ENCODE measurements around the gene ATE1.
"Not testable (repeated sequence)": the region's sequence is repeated elsewhere in the genome, so short reads cannot be mapped to it uniquely, and the experiment has no call there.

The ATE1 gene

DNA sequence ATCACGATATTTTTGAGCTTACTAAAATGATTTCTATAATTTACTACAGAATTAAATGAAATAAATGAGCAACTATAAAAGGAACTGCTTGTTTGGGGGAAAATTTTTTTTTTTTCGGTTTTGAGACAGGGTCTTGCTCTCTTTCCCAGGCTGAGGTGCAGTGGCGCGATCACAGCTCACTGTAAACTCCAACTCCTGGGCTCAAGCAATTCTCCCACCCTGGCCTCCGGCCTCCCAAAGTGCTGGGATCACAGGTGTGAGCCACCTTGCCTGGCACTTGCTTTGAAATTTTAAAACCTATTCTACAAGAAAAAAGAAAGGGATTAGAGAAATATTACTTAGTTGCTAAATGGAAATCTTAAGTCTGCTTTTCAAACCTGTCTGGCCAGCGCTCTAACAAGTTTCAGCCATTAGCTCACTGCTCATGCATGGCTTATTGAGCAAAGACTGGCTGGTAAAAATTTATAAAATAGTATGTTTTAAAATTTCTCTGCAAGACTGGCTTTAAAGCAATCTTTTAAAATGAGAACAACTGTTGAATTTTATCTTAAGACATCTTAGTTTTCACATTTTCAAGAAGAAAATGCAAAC lies 144.0 kb downstream of the ATE1 start:
- DNase-seq (ENCODE audit: low read depth): no peak

DNA sequence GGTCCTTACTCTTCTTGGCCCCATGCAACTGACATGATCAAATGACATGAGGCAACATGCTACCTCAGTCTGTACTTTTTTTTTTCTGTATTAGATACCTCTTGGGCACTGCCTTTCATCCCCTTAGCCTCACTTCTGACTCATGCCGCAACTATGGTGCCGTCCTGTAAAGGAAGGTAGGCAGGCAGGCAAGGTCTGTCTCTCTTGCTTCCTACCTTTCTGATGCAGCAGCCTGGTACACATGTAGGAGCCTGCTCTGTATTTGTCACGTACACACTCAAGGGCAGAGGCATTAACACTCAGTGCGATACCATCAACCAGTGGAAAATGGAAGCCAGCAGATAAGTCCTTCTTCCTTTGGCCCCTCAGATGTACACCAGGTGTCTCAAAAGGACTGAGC lies 146.7 kb downstream of the ATE1 start:
- DNase-seq (ENCODE audit: low read depth): no peak

DNA sequence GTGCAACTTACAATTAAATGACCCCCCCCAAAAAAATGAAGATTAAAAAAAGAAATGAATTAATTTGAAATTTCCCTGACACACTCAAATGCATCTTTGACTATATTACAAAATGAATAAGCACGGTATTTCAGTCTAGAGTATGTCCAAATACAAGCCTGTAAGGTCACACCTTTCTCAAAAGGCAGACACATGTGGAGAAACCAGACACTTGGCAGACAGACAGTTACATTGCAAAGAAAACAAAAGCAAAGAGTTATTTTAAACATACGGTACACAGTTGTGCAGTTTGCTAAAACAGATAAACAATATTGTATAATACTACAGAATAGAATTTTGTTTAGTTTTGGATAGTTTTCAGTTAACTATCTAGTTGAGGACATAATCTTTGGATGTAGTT lies 153.0 kb downstream of the ATE1 start:
- no peak for DNase-seq (ENCODE audit: low read depth)

DNA sequence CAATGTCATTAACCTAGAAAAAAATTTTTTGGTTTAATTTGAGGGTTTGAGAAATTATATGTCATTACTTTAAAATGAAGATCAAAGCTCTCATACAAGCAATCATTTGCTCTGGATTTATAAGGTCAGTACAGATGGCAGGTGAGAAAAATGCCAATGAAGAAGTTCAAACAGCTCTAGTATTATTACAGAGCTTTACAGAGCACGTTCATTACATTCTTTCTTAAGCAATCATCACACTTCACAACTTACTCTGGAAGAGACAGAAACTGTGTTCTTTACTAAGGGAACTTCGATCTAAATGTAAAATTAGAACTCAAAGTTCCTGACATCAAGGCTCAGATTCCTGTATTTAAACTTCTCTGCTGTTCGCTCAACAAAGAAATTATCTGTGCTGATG lies 153.4 kb downstream of the ATE1 start:
- no peak for DNase-seq (ENCODE audit: low read depth)

GRCh38 chr10:121772884-121773283 lies 154.9 kb downstream of the ATE1 start:
- no peak for DNase-seq (ENCODE audit: low read depth)

DNA sequence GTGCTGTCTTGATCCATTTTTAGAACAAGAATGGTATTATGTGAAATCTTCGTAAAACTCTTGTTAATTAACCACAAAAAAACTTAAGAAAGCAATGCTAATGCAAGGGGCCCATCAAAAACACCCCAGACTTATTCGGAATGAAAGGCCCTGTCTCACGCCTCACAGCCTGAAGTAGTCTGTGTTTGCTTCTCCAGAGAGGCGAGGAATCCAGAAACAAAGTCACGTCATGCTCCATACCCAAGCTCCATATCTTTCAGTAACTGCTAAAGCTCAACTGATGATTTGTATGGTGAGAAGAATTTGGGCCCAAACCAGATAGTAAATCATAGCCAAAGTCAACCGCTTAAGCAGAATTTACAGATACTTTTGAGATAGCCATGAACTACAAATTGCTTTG lies 155.4 kb downstream of the ATE1 start:
- no peak for DNase-seq (ENCODE audit: low read depth)

DNA sequence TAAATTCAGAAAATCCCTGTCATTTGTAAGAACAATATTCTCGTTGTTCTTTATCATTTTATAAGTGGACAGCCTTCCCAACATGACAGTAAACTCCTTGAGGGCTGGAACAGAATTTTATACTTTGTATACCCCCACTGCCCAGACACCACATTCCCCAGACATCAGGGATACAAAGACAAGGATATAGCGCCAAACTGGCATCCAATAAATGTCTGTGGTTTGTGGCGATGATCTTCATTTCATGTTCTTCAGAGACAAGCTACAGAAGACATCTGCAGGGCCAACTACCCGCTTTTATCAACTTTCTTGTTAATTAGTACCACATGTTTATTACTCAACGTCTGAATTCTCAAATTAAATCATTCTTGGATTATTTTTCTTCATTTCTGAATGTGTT lies 155.9 kb downstream of the ATE1 start:
- no peak for DNase-seq (ENCODE audit: low read depth)

DNA sequence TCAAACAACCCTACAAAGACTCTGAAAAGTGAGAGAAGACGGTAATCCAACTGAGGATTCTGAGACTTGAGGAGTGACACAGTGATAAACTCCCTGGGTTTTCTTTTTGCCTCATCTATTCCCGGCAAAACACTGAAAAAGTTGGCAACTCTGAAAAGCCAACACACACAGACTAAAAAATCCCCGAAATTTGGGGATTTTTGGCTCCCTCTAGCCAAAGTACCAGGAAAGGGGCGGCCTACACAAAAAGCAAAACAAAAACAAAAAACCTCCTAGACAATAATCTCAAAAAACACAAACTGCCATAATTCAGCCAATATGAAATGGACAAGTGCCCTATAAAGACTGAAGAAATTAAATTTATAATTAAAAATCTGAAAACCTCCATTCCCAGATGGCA lies 161.4 kb downstream of the ATE1 start:
- no peak for DNase-seq (ENCODE audit: low read depth)

DNA sequence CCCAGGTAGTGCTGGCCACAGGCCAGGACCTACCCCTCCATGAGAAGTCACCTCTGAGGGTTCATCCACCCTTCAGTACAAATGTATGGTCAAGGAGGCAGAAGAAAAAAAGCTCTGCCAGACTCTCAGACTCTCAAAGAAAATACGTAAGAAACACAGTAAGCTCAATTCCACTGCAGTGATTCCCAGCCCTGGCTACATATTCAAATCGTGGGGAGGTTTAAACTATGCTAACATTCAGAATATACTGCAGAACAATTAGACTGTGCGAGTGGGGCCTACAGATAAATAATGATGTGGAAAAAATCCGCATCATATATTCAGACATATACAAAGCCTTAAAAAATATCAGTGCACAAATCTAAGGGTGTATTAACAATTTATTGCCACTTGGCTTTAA lies 162.6 kb downstream of the ATE1 start:
- DNase-seq (ENCODE audit: low read depth): no peak

- DNase-seq (ENCODE audit: low read depth): no peak
Measured at GRCh38 chr10:121764233-121764942, 163.4 kb downstream of the ATE1 start.

GRCh38 chr10:121757241-121757640 lies 170.6 kb downstream of the ATE1 start:
- DNase-seq (ENCODE audit: low read depth): not testable (repeated sequence)

DNA sequence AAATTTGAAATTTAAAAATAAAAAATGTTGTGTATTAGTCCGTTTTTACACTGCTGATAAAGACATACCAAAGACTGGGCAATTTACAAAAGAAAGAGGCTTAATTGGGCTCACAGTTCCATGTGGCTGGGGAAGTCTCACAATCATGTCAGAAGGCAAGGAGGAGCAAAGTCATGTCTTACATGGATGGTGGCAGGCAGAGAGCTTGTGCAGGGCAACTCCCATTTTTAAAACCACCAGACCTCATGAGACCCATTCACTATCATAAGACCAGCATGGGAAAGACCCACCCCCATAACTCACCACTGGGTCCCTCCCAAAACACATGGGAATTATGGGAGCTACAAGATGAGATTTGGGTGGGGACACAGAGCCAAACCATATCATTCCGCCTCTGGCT lies 172.3 kb downstream of the ATE1 start:
- DNase-seq (ENCODE audit: low read depth): not testable (repeated sequence)

DNA sequence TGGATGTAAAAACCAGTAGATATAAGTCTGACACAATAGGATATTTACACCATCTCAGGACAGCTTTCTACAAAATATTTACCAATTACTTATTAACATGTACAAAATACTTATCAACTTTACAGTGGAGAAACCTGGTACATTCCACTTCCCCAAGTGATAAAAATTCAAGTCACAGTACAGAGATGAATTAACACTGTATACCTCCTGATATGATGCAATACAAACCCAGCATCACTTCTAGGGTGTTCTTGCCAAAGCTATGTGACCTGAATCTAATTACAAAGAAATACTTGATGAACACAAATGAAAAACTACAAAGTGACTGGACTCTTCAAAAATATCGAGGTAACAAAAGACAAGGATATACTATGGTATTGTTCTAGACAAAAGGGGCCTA lies 173.2 kb downstream of the ATE1 start:
- DNase-seq (ENCODE audit: low read depth): no peak

DNA sequence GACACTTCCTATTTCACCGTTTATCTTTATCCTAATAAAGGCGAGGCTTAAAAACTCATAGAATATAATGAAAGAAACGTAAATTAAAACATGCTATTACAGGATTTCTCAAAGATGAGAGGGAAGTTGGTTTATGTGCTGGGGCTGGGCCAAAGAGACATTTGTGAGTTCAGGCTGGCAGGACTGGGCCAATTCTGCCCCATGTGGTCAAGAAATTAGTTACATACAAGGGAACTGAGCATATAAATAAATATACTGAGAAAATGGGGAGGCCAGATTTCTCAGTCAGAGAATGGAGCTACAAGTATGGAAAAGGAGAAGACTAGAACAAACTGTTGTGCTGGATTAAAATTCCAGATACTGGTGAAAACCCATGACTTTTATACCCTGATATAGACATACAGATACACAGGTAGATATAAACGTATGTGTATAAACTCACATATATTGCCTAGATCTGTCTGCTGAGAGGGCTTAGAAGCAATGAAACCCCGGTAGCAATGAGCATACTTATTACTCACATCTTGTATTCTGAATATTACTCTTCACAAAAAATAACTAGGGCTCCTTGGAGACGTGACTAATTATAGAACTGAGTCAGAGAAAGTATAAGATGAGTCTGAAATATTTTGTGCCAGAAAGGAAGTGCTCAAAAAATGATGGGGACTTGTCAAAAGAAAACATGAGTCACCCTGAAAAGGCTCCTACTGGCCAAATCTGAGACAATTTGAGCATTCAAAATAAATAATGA lies 173.9 kb downstream of the ATE1 start:
- DNase-seq (ENCODE audit: low read depth): no peak

- no peak for DNase-seq (ENCODE audit: low read depth)
Measured at GRCh38 chr10:121751191-121751760, 176.6 kb downstream of the ATE1 start.

GRCh38 chr10:121747163-121747775 lies 180.6 kb downstream of the ATE1 start:
- no peak for DNase-seq (ENCODE audit: low read depth)

DNA sequence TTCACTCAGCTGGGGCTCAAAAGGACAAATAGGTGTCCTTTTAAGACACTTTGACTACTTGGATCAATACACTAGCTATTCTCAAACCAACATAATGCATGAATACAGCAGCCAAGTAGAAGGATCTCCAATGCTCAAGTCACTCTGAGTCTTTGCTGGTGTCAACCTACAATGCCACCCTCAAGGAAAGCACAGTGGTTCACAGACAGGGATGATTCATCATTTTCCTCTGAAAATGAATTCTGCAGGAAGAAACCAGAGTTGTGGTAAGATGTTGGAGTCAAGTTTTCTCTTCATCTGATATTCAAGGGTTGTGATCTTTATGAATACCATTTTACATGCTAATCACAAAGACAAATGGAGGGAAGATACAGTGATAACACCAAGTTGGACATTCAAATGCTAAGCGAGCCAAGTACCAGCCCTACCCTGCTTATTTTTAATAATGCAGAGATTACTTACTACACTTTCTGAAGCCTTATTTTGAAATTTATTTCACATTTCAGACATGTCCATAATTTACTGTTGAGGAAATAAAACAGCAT lies 186.5 kb downstream of the ATE1 start:
- DNase-seq (ENCODE audit: low read depth): no peak

DNA sequence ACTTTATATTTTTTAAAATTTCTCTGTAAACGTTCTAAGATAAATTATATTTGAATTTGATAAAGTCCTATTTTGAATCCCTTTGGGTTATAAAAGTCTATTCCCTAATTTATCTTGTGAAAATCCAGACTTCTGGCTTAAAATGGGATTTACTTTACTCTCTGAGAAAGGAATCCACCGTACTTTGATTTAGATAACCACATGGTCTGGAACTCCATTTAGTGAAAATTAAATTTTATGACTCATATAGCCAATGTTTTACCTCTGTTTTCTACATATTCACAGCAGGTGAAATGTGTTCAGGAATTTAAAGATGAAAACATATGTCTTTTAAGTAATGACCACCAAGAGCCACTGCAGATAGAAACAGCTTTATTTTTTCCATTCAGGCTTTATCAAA lies 187.8 kb downstream of the ATE1 start:
- DNase-seq (ENCODE audit: low read depth): no peak

GRCh38 chr10:121739114-121739513 lies 188.7 kb downstream of the ATE1 start:
- no peak for DNase-seq (ENCODE audit: low read depth)

GRCh38 chr10:121736315-121737130 lies 191.3 kb downstream of the ATE1 start:
- no peak for DNase-seq (ENCODE audit: low read depth)

DNA sequence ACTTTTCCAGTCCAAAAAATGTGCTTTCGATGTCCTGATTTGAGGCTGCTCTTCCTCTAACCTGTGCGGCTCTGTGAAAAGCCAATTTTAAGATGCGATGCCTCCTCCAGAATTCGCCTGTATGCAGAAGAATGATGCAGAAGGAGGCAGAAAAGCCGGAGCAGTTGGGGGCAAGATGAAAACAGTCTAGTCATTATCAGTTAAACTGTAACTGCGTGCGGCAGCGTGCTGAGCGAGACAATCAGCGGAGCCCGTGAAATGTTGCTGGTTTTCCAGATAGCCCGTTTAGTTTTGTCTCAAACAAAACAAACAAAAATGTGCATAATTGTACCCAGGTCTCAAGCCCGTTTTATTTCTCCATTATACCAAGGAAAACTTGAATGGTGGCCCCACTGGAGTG lies 192.6 kb downstream of the ATE1 start:
- DNase-seq (ENCODE audit: low read depth): no peak
